SK-N-SH treated with all-trans-retinoic acid at 6 μM for 48 hours (cell line): ENCODE measurements around the gene CLNK.

Source experiments
- ARNTL ChIP-seq: fragments of 450-650 bp; formaldehyde crosslinking; IDR thresholded peaks from 2 replicates; pipeline ENCODE4 v1.5.0; 2020; ENCODE audit warnings: low read depth, mild to moderate bottlenecking, moderate library complexity, borderline replicate concordance
- RARB ChIP-seq: fragments of 250-450 bp; sonication (Bioruptor Pico); IDR thresholded peaks from 2 replicates; pipeline ENCODE4 v1.8.0; 2021; ENCODE audit warnings: mild to moderate bottlenecking, moderate library complexity
- SNAI2 ChIP-seq: fragments of 250-450 bp; sonication (Bioruptor Pico); IDR thresholded peaks from 2 replicates; pipeline ENCODE4 v1.5.0; 2020; ENCODE audit warnings: mild to moderate bottlenecking, moderate library complexity
- TCF4 ChIP-seq: fragments of 250-450 bp; sonication (Bioruptor Pico); IDR thresholded peaks from 2 replicates; pipeline ENCODE4 v1.8.0; 2021; ENCODE audit warnings: mild to moderate bottlenecking, moderate library complexity, borderline replicate concordance
- TF ChIP-seq, protein P1 (sequence below): fragments of 250-450 bp; sonication (Bioruptor Pico); IDR thresholded peaks from 2 replicates; pipeline ENCODE4 v1.8.0; 2020; ENCODE audit warnings: mild to moderate bottlenecking, moderate library complexity, borderline replicate concordance

DNA sequence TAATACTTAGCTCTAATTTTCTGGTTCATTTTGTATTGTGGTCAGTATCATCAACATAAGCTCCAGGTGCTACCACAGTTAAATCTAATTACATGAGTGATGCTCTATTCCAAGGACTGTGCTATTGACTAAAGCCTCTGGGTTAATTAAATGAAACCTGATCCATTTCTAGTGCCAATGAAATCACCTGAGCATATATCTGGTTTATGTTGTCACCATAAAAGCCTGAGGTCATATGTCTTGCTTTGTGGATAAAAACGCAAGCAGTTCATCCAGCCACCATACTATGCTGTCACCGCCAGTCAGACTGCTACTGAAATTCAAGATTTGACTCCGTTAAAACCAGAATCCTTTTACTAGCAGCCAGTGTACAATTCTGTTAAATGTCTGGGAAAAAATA lies 163.1 kb downstream of the CLNK start:
- TF ChIP-seq, protein P1, sequence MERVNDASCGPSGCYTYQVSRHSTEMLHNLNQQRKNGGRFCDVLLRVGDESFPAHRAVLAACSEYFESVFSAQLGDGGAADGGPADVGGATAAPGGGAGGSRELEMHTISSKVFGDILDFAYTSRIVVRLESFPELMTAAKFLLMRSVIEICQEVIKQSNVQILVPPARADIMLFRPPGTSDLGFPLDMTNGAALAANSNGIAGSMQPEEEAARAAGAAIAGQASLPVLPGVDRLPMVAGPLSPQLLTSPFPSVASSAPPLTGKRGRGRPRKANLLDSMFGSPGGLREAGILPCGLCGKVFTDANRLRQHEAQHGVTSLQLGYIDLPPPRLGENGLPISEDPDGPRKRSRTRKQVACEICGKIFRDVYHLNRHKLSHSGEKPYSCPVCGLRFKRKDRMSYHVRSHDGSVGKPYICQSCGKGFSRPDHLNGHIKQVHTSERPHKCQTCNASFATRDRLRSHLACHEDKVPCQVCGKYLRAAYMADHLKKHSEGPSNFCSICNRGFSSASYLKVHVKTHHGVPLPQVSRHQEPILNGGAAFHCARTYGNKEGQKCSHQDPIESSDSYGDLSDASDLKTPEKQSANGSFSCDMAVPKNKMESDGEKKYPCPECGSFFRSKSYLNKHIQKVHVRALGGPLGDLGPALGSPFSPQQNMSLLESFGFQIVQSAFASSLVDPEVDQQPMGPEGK (CRISPR knock-in tag): no peak
- no peak for TF ChIP-seq RARB (CRISPR knock-in tag)
- no peak for TF ChIP-seq ARNTL (CRISPR knock-in tag)
- TF ChIP-seq SNAI2 (CRISPR knock-in tag): no peak
- TF ChIP-seq TCF4 (CRISPR knock-in tag): no peak
